Neural cell (in vitro differentiated cells): ENCODE results near the gene LRWD1.

Experiments
- EP300 ChIP-seq: fragments of 450-650 bp; conservative IDR thresholded peaks from 2 replicates; pipeline ENCODE4 v1.6.1; 2014; ENCODE audit warnings: antibody characterized with exemption, mild to moderate bottlenecking, moderate library complexity; ENCODE audit not compliant: poor library complexity, severe bottlenecking
- EZH2 ChIP-seq: fragments of 200-600, 300-800 bp; shearing (Covaris generic), sonication (generic); IDR thresholded peaks from 2 replicates; pipeline ENCODE4 v1.6.1; 2014; ENCODE audit warnings: antibody characterized with exemption, low read length, borderline replicate concordance, mild to moderate bottlenecking; ENCODE audit not compliant: insufficient read depth, poor library complexity, severe bottlenecking

GRCh38 chr7:102429141-102429899, 35.5 kb upstream of the LRWD1 start:
- TF ChIP-seq EZH2, result no peak
- TF ChIP-seq EP300, result no peak
